Measurements from ENCODE around the gene GCNT2.
"Not testable (repeated sequence)": the region's sequence is repeated elsewhere in the genome, so short reads cannot be mapped to it uniquely, and the experiment has no call there.

Gene GCNT2

GRCh38 chr6:10514049-10514780 lies 6.9 kb upstream of the GCNT2 start:
- no peak for DNase-seq

DNA sequence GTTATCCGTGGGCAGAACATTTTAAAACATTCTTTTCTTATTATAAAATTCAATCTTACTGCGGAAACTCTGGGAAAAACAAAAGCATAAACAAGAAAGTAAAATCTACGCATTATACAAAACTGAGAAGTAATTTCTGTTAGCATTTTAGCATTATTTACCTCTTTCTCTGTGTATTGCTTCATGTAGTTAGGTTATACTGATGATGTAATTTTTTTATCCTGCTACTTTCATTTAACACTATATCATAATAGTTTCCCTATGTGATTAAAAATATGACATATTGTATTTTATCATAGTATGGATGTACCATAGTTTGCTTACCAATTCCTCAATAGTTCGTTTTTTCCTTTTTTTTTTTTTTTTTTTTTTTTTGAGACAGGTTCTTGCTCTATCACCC lies 4.2 kb upstream of the GCNT2 start:
- DNase-seq, result no peak

DNA sequence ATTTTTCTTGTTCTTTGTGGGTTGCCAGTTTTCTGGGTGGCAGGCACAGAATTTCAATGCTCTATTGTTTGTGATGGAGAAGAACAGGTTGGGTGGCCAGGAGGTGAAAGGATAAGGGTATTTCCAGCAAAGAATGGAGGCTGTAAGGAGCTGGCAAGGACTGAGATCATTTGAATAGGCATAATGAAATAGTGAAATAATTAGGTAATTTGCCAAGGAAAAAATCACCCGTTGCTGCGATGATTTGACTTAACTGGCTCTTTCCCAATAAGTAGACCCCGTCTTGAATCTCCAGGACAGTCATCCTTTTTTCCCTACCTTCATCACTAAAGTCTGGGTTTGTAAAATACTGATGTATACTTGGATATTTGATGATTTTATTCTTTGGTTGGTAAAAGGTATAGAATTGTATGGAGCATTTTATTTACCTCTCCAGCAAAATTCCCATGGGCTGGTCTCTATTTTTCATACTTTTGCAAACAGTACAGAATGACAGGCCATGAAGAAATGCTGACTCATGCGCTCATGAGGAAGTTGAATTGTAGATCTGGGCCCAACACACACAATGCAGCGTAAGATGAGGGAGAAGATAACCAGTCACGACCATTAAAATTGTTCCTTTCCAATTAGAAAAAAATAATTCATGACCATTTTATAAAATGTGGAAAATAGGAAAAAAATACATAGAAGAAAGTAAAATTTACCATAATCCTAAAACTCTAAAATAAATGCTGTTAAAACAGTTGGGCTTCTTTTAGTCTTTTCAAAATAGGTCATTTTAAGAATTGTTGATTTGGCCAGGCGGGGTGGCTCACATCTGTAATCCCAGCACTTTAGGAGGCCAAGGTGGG lies 2.4 kb upstream of the GCNT2 start:
- DNase-seq, result peak; percentile 22

DNA sequence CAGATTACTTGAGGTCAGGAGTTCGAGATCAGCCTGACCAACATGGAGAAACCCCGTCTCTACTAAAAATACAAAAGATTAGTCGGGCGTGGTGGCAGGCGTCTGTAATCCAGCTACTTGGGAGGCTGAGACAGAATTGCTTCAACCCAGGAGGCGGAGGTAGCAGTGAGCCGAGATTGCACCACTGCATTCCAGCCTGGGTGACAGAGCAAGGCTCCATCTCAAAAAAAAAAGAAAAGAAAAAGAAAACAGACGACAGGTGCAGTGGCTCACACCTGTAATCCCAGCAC lies 1.8 kb upstream of the GCNT2 start:
- DNase-seq, result not testable (repeated sequence)

DNA sequence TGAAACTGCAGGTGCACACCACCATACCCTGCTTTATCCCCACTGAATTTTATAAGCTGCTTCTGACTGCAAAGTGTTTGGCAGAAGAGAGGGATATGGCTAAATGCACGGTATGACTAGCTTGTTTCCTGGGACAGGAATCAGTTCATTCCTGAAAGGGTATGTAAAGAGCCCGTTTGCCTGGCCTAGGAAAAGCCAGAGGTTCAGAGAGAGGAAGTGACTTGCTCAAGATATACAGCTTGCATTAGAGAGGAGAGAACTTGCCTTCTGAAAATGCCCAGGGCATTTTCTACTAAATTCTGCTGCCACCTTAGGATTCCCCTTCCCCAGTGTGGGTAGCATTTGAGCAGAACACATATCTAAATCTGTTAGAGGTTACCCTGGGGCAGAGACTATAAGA lies 683 bp upstream of the GCNT2 start:
- DNase-seq, result peak; percentile 23

DNA sequence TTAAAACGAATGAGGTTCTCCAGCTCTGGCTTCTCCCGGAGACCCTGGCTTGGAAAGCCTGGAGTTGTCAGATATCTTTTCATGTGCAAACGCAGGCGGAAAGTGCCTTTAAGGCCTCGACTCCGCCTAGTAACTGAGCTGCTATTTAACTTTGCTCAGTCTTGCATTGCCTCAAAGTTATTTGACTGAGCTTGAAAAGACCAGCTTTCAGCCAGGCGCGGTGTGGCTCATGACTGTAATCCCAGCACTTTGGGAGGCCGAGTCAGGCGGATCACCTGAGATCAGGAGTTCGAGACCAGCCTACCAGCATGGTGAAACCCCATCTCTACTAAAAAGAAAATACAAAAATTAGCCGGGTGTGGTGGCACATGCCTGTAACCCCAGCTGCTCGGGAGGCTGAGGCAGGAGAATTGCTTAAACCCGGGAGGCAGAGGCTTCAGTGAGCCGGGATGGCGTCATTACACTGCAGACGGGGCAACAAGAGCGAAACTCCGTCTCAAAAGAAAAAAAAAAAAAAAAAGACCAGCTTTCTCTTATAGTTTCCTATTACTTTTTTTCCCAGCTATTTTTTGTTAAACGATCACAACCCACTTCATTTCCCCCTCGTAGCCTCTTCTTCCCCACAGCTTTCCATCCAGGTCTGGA lies 1.9 kb downstream of the GCNT2 start:
- DNase-seq, result no peak

DNA sequence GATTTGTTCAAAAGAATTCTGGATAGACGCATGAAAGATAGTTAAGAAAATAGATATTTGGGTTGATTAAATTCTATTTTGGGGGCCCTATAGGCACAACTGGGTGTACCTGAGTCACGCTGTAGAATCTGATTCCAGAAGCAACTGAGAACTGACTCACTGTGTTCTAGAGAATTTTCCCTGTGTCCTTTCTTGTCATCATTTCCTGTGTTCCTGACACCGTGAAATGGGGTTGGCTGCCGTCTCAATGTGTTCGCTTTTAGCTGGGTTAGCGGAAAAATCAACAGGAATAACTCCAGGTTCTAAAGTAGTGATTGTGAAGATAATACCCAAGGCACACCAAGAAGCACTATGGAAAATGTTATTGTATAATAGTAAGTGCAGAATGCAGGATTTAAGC lies 5.0 kb downstream of the GCNT2 start:
- no peak for DNase-seq

- peak; percentile 83 for DNase-seq
These were observed 7.2 kb downstream of the GCNT2 start for GRCh38 chr6:10528158-10528981.

DNA sequence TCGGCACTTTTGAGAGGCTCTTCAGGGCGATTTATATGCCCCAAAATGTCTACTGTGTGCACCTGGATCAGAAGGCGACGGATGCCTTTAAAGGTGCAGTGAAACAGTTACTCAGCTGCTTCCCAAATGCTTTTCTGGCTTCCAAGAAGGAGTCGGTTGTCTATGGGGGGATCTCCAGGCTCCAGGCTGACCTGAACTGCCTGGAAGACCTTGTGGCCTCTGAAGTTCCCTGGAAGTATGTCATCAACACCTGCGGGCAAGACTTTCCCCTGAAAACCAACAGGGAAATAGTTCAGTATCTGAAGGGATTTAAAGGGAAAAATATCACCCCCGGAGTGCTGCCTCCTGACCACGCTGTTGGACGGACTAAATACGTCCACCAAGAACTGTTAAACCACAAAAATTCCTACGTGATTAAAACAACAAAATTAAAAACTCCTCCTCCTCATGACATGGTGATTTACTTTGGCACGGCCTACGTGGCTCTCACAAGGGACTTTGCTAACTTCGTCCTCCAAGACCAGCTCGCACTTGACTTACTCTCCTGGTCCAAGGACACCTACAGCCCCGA lies 8.2 kb downstream of the GCNT2 start:
- DNase-seq, result no peak

- not testable (repeated sequence) for DNase-seq
These were observed 8.8 kb downstream of the GCNT2 start for GRCh38 chr6:10529828-10530374.

DNA sequence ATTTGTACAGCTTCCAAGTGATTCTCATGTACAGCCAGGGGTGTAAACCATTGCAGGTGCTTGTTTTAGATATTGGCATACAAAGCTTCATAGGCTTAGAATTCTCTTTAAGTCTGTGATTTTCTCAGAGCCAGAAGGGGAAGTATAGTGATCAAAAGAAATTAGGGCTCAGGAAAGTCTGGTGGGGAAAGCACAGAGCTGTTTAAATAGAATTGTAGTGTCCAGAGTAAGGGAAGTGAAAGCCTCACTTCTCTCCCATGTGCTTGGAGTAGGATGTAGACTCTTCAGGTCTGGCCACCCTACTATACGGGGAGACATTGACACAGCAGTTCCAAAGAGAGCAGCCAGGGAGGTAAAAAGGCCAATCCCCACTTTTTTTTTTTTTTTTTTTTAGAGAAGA lies 10.4 kb downstream of the GCNT2 start:
- peak; percentile 14 for DNase-seq

DNA sequence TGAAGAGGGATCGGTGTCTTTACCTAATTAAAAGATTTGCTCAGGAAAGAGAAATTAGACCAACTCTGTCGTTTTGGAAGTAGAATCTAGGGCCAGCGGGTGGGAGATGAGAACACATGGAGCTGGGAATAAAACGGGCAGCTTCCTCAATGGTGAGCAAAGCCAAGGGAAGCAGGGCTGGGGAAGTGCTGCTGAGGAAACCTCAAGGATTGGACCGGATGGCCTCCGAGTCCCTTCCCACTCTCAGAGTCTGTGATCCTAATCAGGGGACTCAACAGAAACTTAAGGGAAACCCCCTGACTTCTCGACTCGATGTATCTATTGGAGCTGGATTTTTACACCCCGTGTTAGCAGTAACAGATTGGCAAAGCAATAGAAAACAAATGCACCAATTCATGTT lies 10.8 kb downstream of the GCNT2 start:
- DNase-seq, result no peak

DNA sequence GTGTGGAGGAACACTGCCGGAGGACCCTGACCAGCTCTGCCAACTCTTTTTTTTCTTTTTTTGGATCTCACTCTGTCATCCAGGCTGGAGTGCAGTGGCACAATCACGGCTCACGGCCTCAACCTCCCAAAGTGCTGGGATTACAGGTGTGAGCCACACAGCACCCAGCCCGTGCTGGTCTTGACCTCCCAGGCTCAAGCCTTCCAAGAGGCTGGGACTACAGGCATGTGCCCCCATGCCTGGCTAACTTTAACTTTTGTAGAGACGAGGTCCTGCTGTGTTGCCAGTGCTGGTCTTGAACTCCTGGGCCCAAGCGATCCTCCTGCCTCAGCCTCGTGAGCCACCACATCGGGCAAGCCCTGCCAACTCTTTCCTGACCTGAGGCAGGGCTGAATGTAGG lies 11.2 kb downstream of the GCNT2 start:
- no peak for DNase-seq

DNA sequence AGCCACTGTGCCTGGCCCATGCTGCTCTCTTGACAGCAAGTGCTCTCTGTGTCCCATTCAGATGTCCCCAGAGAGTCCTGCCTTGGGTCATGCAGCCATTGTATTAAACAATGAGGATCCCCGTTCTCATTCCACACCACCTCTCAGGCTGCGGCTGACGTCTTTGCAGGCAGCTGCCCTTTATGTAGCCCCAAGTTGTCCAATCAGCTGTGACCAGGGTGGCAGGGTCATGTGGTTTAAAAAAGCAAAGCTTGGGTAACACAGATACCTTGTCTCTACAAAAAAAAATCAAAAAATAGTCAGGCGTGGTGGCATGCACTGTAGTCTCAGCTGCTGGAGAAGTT lies 13.2 kb downstream of the GCNT2 start:
- DNase-seq, result no peak

DNA sequence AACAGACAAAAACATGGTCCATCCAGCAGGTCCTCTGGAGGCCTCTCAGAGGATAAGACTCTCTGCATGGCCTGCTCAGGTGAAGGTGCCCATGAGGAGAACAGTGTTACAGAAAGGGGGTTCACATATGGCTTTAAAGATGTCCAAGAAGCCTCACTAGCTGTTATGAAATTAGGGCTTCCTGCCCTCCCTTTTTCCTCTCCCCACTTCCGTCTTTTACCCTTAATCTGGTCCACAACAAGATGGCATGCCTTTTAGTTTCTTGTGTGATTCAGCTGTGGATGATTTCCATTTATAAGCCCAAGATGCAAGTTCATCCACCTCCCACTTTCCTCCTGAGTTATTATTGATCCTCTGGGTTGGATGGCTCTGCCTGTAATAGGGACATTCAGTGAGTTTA lies 14.0 kb downstream of the GCNT2 start:
- DNase-seq, result no peak

DNA sequence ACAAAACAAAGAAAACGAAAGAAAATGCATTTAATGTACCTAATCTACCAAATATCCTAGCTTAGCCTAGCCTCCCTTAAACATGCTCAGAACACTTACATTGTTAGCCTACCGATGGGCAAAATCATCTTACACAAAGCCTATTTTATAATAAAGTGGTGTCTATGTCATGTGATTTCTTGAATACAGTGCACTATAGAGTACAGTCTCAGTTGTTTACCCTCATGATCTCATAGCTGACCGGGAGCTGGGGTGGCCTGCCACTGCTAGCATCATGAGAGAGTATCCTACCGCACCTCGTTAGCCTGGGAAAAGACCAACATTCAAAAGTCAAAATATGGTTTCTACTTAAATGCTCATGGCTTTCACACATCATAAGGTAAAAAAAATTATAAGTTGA lies 16.6 kb downstream of the GCNT2 start:
- no peak for DNase-seq

DNA sequence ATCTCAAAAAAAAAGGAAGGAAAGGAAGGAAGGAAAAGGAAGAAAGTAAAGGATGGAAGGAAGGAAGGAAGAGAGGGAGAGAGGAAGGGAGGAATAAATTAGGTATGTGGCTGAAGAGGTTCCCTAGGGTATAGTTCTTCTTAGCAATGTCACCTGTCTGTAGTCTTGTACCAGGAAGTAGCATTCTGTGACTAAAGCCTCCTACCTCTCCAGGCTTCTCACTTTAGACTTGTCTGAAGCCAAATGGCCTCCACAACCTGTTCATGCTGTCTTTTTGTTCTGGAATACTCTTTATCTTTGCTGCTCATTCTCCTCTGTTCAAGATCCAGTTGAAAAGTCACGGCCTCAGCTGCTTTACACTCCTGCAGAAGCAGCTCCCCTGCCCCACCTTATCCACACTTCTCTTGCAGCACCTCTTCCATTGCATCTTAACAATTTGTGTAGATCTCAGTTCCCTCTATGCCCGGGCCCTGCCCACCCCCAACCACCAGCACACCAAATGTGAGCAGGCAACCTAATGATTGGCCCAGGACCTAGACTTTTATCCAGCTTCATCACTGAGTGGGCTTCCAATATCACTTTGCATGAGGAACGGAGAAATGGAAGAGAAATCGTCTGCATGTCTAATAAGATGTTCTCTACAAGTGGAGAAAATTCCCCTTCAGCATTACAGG lies 19.1 kb downstream of the GCNT2 start:
- DNase-seq, result no peak

DNA sequence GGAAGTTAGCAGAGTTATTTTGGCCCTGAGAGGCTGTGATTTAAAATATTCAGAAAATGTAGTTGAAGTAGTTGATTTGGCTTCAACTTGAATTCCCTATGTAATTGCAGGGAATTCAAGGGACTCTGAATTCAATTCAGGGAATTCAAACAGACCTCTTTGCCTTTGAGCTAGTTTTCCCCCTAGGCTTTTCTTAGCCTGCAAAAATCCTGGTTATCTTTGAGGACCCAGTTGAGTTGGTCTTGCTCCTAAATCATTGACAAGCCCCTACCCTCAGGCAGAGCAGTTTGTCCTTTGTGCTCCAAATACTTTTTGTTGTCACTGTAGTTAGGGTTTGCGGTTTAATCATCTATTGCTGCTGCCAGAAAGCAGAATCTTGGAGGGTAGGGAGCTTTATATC lies 20.4 kb downstream of the GCNT2 start:
- no peak for DNase-seq

DNA sequence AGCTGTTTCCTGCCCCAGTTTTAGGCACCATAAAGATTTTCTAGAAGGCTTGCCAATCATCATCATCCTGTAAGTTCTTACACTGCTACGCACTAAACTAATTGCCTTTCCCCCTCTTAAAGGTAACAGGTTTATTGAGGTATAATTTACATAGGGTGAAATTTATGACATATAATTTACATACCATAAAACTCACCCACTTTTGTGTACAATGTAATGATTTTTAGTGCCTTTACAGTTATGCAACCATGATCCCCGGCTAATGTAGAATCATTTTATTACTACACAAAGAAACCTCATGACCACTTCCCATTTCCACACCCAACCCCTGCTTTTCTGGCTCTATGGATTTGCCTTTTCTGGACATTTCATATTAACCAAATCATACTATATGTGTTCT lies 21.1 kb downstream of the GCNT2 start:
- DNase-seq, result peak; percentile 78

- DNase-seq, result no peak
These were observed 22.3 kb downstream of the GCNT2 start for GRCh38 chr6:10543488-10543887.

DNA sequence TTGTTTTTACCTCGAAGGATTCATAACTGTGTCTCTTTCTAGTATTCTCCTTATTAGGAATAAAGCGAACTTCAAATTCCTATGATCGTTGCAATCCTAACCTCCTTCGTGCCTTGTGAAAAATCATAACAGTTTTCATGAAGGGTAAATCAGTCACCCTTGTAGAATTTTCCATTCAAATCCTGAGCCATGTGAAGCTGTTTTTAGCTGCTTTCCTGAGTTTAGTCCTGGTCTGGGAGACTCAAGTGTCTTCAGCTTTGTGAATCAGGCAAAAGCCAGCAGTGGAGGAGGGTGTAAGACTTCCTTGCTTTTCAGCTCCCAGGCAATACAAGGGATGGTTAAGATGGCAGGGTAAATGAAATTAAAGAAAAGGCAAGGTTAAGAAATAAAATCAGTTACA lies 24.3 kb downstream of the GCNT2 start:
- DNase-seq, result no peak

GRCh38 chr6:10547809-10548208 lies 26.7 kb downstream of the GCNT2 start:
- no peak for DNase-seq
